IPS-18c (cell line): ENCODE results near the gene CD84.
"Not testable (repeated sequence)": the region's sequence is repeated elsewhere in the genome, so short reads cannot be mapped to it uniquely, and the experiment has no call there.

Experiments
- H3K4me3 ChIP-seq: 2 replicates; pipeline ENCODE4 v1.7.0; 2013; ENCODE audit warnings: low read depth, mild to moderate bottlenecking, low read length, moderate library complexity; ENCODE audit not compliant: insufficient read depth
- H3K9me3 ChIP-seq: one replicate; pipeline ENCODE4 v1.6.1; 2013; ENCODE audit warnings: mild to moderate bottlenecking, low read length, moderate library complexity; ENCODE audit not compliant: control insufficient read depth, insufficient read depth

Gene CD84

DNA sequence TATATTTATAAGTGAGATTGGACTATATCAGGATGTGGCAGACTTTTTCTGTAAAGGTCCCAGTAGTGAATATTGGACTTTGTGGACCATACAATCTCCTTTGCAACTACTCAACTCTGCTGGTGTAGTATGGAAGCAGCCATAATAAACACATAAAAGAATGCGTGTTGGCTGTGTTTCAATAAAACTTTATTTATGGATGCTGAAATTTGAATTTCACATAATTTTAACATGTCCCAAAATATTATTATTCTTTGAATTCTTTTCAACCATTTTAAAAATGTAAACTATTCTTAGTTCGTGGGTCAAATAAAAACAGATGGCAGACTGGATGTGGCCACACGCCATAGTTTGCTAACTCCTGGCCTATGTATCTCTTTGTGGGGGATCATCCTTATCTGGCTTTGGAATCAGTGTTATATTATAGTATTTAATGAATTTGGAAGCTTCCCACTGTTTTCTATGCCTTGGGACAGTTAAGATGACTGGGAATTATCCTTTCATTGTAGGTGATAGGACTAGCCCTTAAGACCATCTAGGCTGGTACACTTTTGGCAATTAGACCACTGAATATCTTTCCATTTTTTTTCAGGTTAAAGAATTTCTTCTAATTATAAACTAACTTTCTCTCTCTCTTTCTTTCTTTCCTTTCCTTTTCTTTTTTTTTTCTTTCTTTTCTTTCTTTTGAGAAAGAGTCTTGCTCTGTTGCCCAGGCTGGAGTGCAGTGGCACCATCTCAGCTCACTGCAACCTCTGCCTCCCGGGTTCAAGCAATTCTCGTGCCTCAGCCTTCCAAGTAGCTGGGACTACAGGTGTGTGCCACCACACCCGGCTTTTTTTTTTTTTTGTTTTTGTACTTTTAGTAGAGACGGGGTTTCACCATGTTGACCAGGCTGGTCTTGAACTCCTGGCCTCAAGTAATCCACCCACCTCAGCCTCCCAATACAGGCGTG lies 41.3 kb downstream of the CD84 start:
- Histone ChIP-seq H3K4me3 (no peak overlapping the region), H3K9me3 (no peaks in the 10 kb centered on the region)

DNA sequence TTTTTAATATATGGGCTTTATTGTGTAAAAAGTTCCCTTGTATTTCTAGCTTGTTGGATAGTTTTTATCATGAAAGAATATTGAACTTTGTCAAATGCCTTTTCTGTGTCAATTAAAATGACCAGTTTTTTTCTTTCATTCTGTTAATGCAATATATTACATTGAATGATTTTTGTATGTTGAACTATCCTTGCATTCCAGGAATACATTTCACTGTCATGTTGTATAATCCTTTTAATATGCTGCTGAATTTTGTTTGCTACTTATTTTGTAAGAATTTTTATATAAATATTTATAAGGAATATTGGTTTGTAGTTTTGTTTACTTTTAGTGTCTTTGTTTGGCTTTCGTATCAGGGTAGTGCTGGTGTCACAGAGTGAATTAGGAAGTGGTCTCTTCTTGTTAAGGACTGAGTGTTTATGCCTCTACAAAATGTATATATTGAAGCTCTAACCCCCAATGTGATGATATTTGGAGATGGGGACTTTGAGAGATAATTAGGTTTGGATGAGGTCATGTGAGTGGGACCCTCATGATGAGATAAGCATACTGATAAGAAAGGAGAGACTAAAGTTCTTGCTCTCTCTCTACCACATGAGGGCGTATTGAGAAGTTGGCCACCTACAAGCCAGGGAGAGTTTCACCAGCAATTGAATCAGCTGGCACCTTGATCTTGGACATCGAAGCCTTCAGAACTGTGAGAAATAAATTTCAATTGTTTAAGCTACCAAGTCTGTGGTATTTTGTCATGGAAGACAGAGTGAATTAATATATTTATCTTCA lies 44.3 kb downstream of the CD84 start:
- peaks cover 7% of the 10 kb centered on the region for H3K9me3 ChIP-seq
- H3K4me3 ChIP-seq: no peak overlapping the region

DNA sequence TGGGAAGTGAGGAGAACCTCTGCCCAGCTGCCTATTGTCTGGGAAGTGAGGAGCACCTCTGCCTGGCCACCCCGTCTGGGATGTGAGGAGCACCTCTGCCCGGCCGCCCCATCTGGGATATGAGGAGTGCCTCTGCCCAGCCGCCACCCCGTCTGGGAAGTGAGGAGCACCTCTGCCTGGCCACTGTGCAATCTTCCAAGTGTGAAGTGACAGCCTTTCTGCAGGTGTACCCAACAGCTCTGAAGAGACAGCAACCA lies 46.8 kb downstream of the CD84 start:
- not testable (repeated sequence) for H3K9me3 ChIP-seq, H3K4me3 ChIP-seq

DNA sequence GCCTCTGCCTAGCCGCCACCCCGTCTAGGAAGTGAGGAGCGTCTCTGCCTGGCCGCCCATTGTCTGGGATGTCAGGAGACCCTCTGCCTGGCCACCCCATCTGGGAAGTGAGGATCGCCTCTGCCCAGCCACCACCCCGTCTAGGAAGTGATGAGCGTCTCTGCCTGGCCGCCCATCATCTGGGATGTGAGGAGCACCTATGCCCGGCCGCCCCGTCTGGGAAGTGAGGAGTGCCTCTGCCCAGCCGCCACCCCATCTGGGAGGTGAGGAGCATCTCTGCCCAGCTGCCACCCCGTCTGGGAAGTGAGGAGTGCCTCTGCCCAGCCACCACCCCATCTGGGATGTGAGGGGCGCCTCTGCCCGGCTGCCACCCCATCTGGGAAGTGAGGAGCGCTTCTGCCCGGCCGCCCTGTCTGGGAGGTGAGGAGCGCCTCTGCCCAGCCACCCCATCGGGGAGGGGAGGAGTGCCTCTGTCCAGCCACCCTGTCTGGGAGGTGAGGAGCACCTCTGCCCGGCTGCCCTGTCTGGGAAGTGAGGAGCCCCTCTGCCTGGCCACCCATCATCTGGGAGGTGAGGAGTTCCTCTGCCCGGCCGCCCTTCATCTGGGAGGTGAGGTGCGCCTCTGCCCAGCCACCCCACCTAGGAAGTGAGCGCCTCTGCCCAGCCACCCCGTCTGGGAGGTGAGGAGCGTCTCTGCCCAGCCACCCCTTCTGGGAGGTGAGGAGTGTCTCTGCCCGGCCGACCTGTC lies 47.3 kb downstream of the CD84 start:
- H3K4me3 ChIP-seq, H3K9me3 ChIP-seq: not testable (repeated sequence)

DNA sequence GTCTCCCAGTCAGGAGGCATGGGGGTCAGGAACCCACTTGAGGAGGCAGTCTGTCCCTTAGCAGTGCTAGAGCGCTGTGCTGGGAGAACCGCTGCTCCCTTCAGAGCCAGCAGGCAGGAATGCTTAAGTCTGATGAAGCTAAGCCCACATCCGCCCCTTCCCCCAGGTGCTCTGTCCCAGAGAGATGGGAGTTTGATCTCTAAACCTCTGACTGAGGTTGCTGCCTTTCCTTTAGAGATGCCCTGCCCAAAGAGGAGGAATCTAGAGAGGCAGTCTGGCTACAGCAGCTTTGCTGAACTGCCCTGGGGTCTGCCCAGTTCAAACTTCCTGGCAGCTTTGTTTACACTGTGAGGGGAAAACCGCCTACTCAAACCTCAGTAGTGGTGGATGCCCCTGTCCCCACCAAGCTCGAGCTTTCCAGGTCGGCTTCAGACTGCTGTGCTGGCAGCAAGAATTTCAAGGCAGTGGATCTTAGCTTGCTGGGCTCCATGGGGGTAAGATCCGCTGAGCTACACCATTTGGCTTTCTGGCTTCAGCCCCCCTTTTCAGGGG lies 49.8 kb downstream of the CD84 start:
- not testable (repeated sequence) for H3K9me3 ChIP-seq, H3K4me3 ChIP-seq

DNA sequence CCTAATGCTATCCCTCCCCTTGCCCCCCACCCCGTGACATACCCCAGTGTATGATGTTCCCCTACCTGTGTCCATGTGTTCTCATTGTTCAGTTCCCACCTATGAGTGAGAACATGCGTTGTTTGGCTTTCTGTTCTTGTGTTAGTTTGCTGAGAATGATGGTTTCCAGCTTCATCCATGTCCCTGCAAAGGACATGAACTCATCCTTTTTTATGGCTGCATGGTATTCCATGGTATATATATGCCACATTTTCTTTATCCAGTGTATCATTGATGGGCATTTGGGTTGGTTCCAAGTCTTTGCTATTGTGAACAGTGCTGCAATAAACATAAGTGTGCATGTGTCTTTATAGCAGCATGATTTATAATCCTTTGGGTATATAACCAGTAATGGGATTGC lies 55.5 kb downstream of the CD84 start:
- H3K4me3 ChIP-seq, H3K9me3 ChIP-seq: not testable (repeated sequence)

DNA sequence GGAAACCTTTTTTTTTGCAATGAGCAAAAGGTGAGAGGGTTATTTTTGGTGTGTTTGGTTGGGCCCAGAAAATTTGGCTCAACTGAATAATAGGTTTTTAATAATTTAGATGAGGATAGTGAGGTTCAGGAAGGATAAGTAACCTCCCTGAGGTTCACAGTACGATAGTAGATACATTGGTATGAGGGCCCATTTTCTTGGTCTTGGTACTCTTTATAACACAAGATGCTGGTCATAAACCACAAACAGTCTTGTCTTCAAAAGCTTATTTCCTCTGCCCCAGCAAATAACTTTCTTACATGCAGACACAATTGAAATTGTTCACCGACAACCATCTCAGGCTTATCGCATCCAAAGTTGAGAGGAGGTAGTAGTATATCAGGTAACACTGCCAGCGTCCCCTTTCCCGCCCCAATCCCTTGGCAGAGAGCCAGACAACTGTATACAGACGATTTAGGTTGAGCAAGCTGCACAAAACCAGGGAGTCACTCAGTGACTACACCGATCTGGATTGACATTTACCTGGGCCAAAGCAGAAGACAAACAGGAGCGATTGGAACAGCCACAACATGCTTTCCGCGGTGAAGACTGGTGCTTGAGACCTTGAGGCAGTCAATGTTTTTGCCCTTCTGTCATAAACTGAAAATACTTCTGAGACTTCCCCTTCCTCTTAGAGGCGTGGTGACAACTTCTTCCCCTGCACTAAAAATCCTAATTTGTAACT lies 56.5 kb downstream of the CD84 start, which contains the start of gene SLAMF6:
Gene SLAMF6, minus strand, starts transcription at position 634 of the 724 bp plus-strand sequence. Its CDS starts 63 bp downstream, at position 571.
- no peak within 1 kb of the TSS for H3K4me3 ChIP-seq

DNA sequence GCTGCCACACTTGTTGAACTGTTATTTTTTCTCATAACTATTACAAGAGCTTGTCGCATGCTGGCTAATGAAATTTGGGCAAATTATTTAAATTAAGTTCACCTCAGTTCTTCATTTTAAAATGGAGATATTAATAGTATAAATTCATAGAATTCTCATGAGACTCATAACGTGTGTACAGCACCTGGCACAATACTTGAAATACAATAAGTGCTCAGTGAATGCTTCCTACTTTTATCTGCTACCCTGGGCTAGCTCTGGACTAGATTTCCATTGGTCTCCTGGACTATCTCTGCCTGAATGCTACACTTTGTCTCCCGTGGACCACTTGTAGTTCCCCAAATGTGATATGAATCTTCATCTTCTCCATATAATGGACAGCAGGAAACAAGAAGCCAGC lies 57.2 kb downstream of the CD84 start:
- no peaks in the 10 kb centered on the region for H3K9me3 ChIP-seq
- no peak overlapping the region for H3K4me3 ChIP-seq

More for the DNA sequence above, 56.5 kb downstream of the CD84 start, which contains the start of gene SLAMF6:
- H3K9me3 ChIP-seq: no peaks in the 10 kb centered on the region

DNA sequence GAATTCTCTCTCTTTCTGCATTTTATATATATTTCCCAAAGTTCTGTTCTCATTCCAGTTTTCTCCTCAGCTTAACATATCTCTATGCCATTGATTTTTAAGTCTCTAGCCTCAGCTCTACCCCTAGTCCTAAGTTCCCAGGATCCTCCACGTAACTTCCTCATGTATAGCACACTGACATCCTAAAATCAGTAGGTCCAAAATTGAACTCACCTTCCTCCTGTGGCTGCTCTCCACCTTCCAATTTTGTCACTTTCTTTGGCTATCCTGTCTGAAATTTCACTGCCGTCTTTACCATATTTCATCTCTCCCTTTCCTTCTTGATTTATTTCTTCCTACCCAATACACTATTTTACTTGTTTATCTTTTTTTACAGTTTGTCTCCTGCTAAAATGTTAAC lies 57.7 kb downstream of the CD84 start:
- Histone ChIP-seq H3K9me3 (no peaks in the 10 kb centered on the region), H3K4me3 (no peak overlapping the region)

DNA sequence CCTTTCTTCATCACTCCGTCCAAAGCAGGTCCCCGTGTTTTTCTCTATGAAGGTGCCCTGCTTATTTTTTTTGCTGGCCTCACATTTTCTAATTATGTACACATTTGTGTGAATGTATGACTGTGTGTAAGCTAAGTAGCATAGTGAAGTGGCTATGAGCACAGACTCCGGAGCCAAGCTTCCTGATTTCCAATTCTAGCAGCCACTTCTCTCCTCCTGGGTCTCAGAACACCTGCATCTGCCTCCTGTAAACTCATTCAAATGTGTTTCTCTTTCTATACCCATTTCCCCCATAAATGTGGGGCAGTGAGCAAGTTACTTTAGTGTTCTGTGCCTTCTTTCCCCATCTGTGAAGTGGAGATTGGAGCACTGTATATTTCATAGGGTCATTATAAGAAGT lies 58.3 kb downstream of the CD84 start:
- no peak overlapping the region for H3K4me3 ChIP-seq
- no peaks in the 10 kb centered on the region for H3K9me3 ChIP-seq

DNA sequence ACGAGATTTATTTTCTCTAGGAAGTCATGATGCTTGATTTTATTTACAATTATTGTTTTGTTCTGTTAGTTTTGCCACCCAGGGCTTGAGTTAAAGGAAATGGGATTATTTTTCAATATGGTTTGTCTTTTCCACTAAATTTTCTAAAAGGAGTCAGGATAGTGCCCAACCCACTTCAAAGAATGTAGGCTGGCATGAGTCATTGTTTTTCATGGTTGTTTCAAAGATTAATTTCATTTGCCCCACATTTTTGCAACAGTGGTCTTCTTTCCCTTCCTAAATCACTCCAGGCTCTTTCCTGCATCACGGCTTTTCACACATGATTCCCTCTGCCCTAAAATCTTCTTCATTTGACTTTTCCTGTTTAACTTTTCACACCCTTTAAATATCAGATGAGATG lies 58.7 kb downstream of the CD84 start:
- Histone ChIP-seq H3K4me3 (no peak overlapping the region), H3K9me3 (no peaks in the 10 kb centered on the region)

DNA sequence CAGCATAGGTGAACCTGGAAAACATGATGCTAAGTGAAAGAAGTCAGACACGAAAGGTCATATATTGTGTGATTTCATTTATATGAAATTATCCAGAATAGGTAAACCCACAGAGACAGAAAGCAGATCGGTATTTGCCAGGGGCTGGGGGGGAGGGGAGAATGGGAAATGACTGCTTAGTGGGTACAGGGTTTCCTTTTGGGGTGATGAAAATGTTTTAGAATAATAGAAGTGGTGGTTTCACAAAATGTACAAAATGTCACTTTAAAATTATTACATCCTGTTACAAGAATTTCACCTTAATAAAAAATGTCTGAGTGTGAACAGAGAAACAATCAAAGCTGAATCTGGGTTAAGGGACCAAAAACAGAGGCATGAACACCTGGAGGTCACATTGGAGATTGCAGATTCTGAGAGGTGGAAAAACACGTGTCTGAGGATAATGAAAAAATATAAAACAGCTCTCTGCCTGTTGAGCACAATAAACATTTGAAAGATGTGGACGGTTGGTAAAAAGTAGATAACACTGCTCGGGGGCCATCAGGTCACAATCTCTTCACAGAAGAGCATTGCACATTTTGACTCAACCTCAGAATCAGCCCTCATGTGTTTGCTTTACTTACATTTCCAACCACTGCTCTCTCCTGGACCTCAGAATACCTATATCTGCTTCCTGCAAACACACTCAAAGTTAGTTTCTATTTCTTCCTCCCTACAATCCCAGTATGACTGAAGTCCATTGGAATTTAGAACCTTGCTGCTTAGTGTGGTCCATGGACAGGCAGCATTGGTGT lies 59.5 kb downstream of the CD84 start:
- no peak overlapping the region for H3K4me3 ChIP-seq
- no peaks in the 10 kb centered on the region for H3K9me3 ChIP-seq

DNA sequence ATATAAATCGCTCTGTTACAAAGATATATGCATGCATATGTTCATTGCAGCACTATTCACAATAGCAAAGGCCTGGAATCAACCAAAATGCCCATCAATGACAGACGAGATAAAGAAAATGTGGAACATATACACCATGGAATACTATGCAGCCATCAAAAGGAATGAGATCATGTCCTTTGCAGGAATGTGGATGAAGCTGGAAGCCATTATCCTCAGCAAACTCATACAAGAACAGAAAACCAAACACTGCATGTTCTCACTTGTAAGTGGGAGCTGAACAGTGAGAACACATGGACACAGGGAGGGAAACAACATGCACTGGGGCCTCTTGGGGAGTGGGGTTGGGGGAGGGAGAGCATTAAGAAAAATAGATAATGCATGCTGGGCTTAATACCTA lies 61.8 kb downstream of the CD84 start:
- H3K9me3 ChIP-seq, H3K4me3 ChIP-seq: not testable (repeated sequence)

DNA sequence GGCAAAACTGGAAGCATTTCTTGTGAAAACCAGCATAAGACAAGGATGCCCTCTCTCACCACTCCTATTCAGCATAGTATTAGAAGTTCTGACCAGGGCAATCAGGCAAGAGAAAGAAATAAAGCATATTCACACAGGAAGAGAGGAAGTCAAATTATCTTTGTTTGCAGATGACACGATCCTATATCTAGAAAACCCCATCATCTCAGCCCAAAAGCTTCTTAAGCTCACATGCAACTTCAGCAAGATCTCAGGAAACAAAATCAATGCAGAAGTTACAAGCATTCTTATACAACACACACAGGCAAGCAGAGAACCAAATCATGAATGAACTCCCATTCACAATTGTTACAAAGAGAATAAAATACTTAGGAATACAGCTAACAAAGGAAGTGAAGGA lies 63.4 kb downstream of the CD84 start:
- H3K9me3 ChIP-seq: not testable (repeated sequence)

DNA sequence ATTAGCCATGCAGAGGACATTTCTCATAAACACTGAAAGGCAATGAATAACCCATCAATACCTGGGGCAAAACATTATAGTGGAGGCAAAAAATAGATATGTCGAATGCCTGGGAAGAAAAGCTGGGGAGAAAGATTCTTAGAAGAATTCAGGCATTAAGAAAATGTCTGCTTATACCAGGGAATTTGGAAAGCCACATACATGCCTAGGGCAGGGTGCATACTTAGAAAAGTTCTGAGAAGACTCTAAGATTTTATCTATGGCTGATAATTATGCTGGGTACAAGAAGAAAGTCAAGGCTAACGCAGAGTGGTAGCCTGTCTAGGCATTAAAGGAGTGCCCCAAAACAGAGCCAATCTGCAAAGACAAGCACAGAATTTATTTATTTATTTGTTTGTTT lies 74.6 kb downstream of the CD84 start:
- Histone ChIP-seq H3K9me3 (no peaks in the 10 kb centered on the region), H3K4me3 (no peak overlapping the region)

More for the DNA sequence above, 63.4 kb downstream of the CD84 start:
- H3K4me3 ChIP-seq: not testable (repeated sequence)

DNA sequence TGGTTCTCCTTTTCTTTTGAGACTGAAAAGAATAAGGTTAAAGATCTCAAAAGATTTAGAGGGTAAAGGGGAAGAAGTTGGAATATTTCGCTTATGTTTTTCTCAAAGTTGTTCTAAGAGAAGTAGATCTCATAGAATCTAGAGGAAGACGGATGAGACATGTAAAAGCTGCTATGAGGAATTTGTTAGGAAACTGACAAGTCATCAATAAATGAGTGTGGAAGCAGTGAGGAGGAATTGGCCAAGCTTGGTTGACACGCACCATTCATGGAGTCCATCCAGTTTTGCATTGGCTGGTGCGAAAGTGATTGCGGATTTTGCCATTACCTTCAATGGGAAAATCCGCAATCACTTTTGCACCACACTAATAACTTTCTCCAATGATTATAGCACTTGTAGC lies 76.2 kb downstream of the CD84 start:
- no peaks in the 10 kb centered on the region for H3K9me3 ChIP-seq
- H3K4me3 ChIP-seq: no peak overlapping the region
